A549 (cell line): ENCODE measurements around the gene FBXO5.

Experiments
- CEBPB ChIP-seq, 2 experiments: fragments of >200 bp in 1 of 2; sonication (Bioruptor Twin) in 1 of 2; formaldehyde crosslinking in 1 of 2; IDR thresholded peaks; 2 replicates each; pipeline ENCODE4 v1.6.1; 2012 to 2016
- CHD2 ChIP-seq: fragments of 150-350 bp; IDR thresholded peaks from 2 replicates; pipeline ENCODE4 v1.6.1; 2014; ENCODE audit warnings: low read length; ENCODE audit not compliant: partially characterized antibody
- EP300 ChIP-seq, 2 experiments: fragments of >200 bp; sonication (Bioruptor Twin); formaldehyde crosslinking; IDR thresholded peaks; 2 replicates in 1 of 2; 3 replicates in 1 of 2; pipeline ENCODE4 v1.6.1; 2016 to 2017
- GATA3 ChIP-seq: IDR thresholded peaks from 2 replicates; pipeline ENCODE4 v1.6.1; 2012; ENCODE audit warnings: borderline replicate concordance
- RAD21 ChIP-seq, 2 experiments: fragments of >200 bp in 1 of 2; sonication (Bioruptor Twin) in 1 of 2; formaldehyde crosslinking in 1 of 2; IDR thresholded peaks in 1 of 2; conservative IDR thresholded peaks in 1 of 2; 2 replicates in 1 of 2; 3 replicates in 1 of 2; pipeline ENCODE4 v1.6.1; 2012 to 2018; ENCODE audit warnings: inconsistent platforms in 1 of 2
- RFX5 ChIP-seq: fragments of 450-650 bp; IDR thresholded peaks from 2 replicates; pipeline ENCODE4 v1.7.1; 2014; ENCODE audit warnings: antibody characterized with exemption, mild to moderate bottlenecking, moderate library complexity
- ZFP36 ChIP-seq: fragments of 450-650 bp; IDR thresholded peaks from 2 replicates; pipeline ENCODE4 v1.6.1; 2014; ENCODE audit warnings: borderline replicate concordance; ENCODE audit not compliant: partially characterized antibody
- TF ChIP-seq, protein P1 (sequence below): fragments of >200 bp; sonication (Bioruptor Twin); formaldehyde crosslinking; IDR thresholded peaks from 3 replicates; pipeline ENCODE4 v1.5.1; 2016
- TF ChIP-seq, protein P2 (sequence below): fragments of 250-450 bp; sonication (Bioruptor Pico); IDR thresholded peaks from 2 replicates; pipeline ENCODE4 v1.5.0; 2020; ENCODE audit warnings: low read depth, mild to moderate bottlenecking, moderate library complexity

DNA sequence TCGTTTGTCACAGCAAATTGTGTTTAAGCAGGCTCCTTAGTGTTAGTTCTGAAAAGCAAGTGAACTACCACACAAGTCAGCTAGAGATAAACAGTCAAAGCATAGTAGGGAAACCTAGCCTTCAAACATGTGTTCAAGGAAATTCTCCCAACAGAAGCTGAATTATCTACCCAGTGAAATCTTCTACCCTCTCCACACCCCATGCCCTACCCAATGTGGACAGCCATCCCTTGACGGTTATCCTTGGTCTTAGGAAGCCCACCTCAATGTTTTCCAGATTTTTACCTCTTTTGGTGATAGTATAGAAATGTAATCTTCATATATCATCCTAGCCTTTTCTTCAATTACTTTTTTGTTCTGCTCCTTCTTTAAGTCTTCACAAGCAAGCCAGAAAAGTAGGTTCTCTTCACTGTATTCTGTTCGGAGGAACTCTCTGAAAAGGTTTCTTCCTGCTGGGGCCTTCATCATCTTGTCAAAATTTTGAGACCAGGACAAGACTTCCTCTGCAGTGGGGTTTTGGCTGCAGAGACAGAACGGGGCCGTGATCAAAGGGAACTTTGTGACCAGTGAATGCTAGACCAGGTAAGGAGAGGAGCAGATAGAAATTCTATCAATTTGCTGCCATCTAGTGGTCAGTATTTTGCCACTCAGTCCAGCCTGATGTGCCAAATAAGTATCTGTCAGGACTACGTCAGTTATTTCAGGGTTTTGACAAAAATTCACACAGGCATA lies 41.3 kb upstream of the FBXO5 start:
- TF ChIP-seq CEBPB (IDR thresholded peaks at IDR 0.05) = no peak
- TF ChIP-seq, protein P1, sequence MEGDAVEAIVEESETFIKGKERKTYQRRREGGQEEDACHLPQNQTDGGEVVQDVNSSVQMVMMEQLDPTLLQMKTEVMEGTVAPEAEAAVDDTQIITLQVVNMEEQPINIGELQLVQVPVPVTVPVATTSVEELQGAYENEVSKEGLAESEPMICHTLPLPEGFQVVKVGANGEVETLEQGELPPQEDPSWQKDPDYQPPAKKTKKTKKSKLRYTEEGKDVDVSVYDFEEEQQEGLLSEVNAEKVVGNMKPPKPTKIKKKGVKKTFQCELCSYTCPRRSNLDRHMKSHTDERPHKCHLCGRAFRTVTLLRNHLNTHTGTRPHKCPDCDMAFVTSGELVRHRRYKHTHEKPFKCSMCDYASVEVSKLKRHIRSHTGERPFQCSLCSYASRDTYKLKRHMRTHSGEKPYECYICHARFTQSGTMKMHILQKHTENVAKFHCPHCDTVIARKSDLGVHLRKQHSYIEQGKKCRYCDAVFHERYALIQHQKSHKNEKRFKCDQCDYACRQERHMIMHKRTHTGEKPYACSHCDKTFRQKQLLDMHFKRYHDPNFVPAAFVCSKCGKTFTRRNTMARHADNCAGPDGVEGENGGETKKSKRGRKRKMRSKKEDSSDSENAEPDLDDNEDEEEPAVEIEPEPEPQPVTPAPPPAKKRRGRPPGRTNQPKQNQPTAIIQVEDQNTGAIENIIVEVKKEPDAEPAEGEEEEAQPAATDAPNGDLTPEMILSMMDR = peak; percentile 64
- no peak for TF ChIP-seq GATA3
- peak; percentile 49 to 60; a peak in 4 of 5 replicates for TF ChIP-seq RAD21 (conservative IDR thresholded peaks at IDR 0.05 in 1 of 2, IDR thresholded peaks at IDR 0.05 in 1 of 2)
- TF ChIP-seq EP300 (IDR thresholded peaks at IDR 0.05) = no peak
- no peak for TF ChIP-seq ZFP36
- TF ChIP-seq, protein P2, sequence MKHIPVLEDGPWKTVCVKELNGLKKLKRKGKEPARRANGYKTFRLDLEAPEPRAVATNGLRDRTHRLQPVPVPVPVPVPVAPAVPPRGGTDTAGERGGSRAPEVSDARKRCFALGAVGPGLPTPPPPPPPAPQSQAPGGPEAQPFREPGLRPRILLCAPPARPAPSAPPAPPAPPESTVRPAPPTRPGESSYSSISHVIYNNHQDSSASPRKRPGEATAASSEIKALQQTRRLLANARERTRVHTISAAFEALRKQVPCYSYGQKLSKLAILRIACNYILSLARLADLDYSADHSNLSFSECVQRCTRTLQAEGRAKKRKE = no peak
- no peak for TF ChIP-seq RFX5
- TF ChIP-seq CHD2 = no peak
